ENCODE data around the gene PAK4. TPM values are rescaled to one million over a fixed set of nuclear protein-coding genes. Genes with fewer than 3 reads are reported as not detected.

Gene PAK4
- total RNA-seq, 2 experiments from 2014 or later: 14.6 to 18.4 TPM

DNA sequence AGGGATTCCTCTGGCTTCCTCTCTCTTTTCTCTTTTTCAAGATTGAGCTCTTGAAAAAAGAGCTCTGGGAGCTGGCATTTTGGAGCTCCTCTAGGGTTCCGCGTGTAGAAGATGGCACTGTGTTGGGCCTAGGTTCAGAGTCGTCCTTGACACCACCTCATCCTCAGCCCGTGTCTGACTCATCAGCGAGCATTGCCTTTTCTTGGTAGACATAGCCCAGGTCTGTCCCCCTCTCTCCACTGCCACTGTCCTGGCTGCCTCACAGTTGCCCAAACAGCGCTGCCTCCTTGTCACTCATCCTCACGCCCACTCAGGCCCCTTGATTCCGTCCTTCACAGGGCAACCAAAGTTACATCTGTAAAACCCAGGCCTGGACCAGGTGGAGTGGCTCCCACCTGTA, 24.6 kb downstream of the PAK4 start:
- CTCF ChIA-PET: interaction anchor here (1.1 kb wide), 1 partner anchor 26 kb away, joined by 3 read pairs; no protein-coding TSS in a partner anchor
- Mint-ChIP-seq H3K27ac (no peak overlapping the region), H3K4me1 (peaks cover 6% of the 10 kb centered on the region), H3K27me3 (no peaks in the 10 kb centered on the region), H3K4me3 (no peak overlapping the region), H3K36me3 (no peaks in the 10 kb centered on the region), H3K9me3 (ENCODE audit: low read depth) (no peaks in the 10 kb centered on the region)
- no peak for DNase-seq
- no peak for ATAC-seq

DNA sequence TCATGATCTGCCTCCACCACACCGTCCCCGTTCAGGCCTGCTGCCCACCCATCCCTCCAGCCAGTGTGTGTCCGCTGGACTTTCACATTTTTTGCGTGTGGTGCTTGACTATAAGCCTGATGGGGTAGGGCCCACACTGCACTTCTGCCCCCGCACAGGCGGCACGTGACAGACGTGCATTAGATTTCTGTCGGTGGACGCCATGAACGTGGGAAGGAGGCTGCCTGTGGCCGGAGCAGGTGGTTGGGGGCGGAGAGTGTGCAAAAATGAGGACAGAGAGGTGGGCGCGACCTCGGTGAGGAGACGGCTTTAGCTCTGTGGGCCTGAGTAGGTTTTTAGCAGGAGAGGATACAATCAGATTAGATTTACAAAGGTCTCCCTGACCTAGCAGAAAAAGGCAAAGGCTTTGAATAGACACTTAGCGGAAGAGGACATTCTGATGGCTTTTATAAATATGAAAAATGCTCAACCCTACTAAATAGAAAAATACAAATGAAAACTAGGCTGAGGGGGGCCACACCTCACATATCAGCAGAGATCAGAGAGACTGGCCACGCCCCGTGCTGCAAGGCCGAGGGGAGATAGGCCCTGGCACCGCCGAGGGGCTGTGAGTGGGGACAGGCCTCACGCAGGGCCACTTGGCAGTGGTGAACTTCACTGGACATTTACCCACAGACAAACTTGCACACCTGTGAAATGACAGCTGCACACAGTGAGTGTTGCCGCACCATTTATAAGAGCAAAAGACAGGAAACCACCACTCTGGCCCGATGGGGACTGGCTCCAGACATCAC, 25.4 kb downstream of the PAK4 start:
- Mint-ChIP-seq H3K9me3 (ENCODE audit: low read depth) (no peaks in the 10 kb centered on the region), H3K27me3 (no peaks in the 10 kb centered on the region), H3K4me3 (no peak overlapping the region), H3K36me3 (no peaks in the 10 kb centered on the region), H3K4me1 (peaks cover 6% of the 10 kb centered on the region), H3K27ac (no peak overlapping the region)
- no peak for DNase-seq
- no peak for ATAC-seq
- CTCF ChIA-PET: no interaction called here

DNA sequence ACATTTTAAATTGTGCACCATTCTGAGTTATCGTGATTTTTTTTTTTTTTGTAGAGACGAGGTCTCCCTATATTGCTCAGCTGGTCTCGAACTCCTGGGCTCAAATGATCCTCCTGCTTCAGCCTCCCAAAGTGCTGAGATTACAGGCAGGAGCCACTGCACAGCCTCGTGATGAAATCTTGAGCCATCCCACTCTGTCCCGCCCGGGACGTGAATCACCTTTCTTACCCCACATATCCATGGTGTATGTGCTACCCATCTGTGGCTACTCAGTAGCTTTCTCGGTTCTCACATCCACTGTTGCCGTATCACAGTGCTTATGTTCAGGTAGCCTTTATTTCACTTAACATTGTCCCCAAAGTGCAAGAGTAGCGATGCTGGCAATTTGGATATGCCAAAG, 26.5 kb downstream of the PAK4 start:
- H3K27me3 Mint-ChIP-seq: no peaks in the 10 kb centered on the region
- no peaks in the 10 kb centered on the region for H3K36me3 Mint-ChIP-seq
- H3K4me3 Mint-ChIP-seq: no peak overlapping the region
- ATAC-seq: no peak
- CTCF ChIA-PET: interaction anchor here (1.5 kb wide), 1 partner anchor 29 kb away, joined by 3 read pairs; no protein-coding TSS in a partner anchor
- peaks cover 9% of the 10 kb centered on the region for H3K4me1 Mint-ChIP-seq
- no peak for DNase-seq
- H3K27ac Mint-ChIP-seq: no peak overlapping the region
- no peaks in the 10 kb centered on the region for H3K9me3 Mint-ChIP-seq (ENCODE audit: low read depth)

DNA sequence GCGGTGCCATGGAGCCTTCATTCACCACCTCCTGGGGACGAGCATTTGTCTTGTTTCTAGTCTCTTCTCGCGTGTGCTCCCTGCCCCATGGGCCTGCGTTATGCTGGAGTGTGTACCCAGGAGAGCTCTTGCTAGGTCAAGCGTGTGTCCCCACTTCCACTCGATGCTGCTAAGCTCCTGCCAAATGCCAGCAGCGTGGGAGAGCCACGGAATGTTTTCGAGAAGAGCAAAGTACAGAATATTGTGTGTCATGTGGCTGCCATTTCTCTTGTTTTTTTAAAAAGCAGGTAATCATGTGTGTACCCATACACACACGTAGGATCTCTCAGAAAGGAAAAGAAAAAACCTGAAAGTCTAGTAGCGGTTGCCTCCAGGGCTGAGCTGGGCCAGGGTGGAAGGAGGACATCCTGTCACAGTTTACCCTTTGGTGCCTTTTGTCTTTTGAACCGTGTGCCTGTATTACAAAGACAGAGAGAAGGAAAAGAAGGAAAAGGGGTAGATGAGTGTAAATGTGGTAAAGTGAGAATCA, 28.6 kb downstream of the PAK4 start:
- Mint-ChIP-seq H3K4me1 (peaks cover 12% of the 10 kb centered on the region), H3K27me3 (no peaks in the 10 kb centered on the region), H3K4me3 (no peak overlapping the region), H3K36me3 (no peaks in the 10 kb centered on the region), H3K27ac (no peak overlapping the region), H3K9me3 (ENCODE audit: low read depth) (no peaks in the 10 kb centered on the region)
- DNase-seq (no peak), ATAC-seq (no peak)
- CTCF ChIA-PET: no interaction called here

DNA sequence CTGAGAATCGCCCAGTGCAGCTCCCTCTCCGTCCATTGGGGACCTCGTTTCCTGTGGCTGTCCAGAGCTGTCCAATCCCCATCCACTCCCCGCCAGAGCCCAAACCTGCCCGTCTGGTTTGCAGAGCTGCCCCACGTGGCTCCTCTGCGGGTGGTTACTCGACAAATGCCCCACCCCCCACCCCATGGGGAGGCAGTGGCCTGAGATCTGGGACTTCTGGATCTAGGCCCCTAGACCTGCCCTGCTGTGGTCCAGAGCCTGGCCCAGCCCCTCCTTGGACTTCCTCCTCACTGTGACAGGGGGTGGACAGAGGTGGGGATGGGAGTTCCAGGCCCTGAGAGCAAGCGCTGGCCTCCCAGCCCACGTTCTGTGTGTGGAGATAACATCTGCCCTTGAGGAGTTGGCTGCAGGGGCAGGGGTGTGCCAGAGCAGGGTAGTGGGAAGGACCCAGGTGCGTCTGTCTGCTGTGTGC, 29.1 kb downstream of the PAK4 start:
- no peak overlapping the region for H3K27ac Mint-ChIP-seq

DNA sequence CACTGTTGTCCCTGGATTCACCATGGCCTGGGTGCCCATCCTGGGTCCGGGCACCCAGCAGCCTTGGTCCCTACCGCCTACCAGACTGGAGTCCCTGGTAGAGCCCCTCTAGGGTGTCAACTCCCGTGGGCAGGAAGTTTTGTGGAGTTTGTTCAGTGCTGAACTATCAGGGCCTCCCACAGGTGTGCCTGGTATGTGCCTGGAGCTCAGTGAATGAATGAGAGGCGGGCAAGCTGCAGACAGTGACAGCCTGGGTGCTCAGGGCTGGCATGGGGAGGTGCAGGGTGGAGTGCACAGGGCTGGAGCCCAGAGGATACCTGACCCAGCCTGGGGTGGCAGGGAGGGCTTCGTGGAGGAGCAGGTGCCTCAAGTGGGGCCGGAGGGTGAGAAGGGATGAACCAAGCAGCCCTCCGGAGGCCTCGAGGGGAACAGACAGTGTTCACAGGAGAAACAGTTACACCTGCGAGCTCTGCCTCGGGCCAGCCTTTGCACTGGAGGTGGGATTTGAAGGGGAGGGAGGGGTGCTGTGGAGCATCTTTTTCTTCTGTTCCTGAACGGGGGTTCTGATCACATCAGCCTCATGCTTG, 29.6 kb downstream of the PAK4 start:
- DNase-seq: no peak
- H3K27ac Mint-ChIP-seq: no peak overlapping the region
- no peaks in the 10 kb centered on the region for H3K27me3 Mint-ChIP-seq
- ATAC-seq: no peak
- H3K4me1 Mint-ChIP-seq: peaks cover 12% of the 10 kb centered on the region
- H3K9me3 Mint-ChIP-seq (ENCODE audit: low read depth): no peaks in the 10 kb centered on the region
- CTCF ChIA-PET: no interaction called here
- no peak overlapping the region for H3K4me3 Mint-ChIP-seq
- no peaks in the 10 kb centered on the region for H3K36me3 Mint-ChIP-seq

More for the DNA sequence above, 29.1 kb downstream of the PAK4 start:
- DNase-seq (no peak), ATAC-seq (no peak)
- Mint-ChIP-seq H3K27me3 (no peaks in the 10 kb centered on the region), H3K4me1 (peaks cover 12% of the 10 kb centered on the region), H3K9me3 (ENCODE audit: low read depth) (no peaks in the 10 kb centered on the region), H3K36me3 (no peaks in the 10 kb centered on the region), H3K4me3 (no peak overlapping the region)
- CTCF ChIA-PET: no interaction called here

DNA sequence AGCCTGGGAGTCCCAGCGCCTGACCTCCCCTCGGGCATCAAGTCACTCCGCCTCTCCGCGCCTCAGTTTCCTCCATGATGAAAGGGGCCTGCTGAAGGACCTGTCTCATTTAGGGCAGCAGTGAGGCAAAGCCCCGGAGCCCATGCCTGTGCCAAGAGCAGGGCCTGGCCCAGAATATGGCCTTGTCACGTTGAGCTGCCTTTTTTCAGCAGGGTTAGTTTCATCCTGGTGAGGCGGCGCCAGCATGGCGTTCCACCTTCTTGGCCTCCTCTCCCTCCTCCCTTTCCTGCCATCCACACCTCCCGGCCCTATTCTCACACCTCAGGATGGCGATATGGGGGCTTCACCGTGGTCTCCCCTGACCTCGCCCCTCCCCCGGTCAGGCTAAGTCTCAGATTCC, 30.2 kb downstream of the PAK4 start:
- CTCF ChIA-PET: no interaction called here
- DNase-seq (no peak), ATAC-seq (no peak)
- Mint-ChIP-seq H3K4me1 (peaks cover 16% of the 10 kb centered on the region), H3K4me3 (no peak overlapping the region), H3K9me3 (ENCODE audit: low read depth) (no peaks in the 10 kb centered on the region), H3K36me3 (no peaks in the 10 kb centered on the region), H3K27me3 (no peaks in the 10 kb centered on the region), H3K27ac (no peak overlapping the region)

DNA sequence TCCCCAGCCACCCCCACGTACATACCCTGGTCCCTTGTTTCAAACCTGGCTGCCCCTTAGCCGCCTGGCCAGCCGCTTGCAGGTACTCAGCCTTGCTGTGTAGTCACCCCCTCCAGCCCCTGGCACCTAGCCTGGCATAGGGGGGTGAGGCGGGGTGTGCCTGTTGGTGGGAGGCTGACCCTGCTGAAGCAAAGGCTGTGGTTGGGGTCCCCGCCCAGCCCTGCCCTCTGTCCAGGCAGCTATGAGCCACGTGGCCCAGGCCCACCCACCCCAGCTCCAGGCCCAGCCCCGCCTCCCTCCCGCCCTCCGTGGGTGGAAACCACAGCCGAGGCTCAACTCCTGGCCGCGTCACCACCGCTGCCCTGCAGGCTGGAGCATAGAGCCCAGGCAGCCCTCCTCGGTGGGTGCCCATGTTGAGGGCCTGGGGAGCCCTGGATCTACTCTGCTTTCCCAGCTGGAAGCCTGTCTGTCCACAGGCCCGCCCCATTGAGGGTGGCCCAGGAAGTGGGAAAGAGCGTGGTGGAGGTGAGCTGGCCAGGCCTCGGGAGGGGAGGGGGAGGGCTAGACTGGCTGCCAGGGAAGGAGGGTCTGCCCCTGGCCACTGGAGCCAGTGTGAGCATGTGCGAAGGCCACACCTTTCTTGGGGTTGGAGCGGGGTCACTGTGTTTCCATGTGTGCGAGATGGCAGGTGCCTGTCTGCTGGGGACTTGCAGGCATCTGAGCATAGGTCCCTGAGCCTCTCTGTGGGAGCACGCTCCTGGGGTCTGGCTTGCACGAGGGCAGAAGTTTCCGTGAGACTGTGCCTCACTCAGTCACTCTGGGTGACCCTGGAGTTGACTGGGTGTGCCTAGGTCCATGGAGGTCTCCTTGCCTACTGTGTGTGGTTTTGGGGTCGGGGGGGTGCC, 31.0 kb downstream of the PAK4 start:
- no peak overlapping the region for H3K4me3 Mint-ChIP-seq
- H3K27ac Mint-ChIP-seq: no peak overlapping the region
- no peak for DNase-seq
- CTCF ChIA-PET: no interaction called here
- no peaks in the 10 kb centered on the region for H3K36me3 Mint-ChIP-seq
- peaks cover 16% of the 10 kb centered on the region for H3K4me1 Mint-ChIP-seq
- no peak for ATAC-seq
- H3K9me3 Mint-ChIP-seq (ENCODE audit: low read depth): no peaks in the 10 kb centered on the region
- no peaks in the 10 kb centered on the region for H3K27me3 Mint-ChIP-seq

DNA sequence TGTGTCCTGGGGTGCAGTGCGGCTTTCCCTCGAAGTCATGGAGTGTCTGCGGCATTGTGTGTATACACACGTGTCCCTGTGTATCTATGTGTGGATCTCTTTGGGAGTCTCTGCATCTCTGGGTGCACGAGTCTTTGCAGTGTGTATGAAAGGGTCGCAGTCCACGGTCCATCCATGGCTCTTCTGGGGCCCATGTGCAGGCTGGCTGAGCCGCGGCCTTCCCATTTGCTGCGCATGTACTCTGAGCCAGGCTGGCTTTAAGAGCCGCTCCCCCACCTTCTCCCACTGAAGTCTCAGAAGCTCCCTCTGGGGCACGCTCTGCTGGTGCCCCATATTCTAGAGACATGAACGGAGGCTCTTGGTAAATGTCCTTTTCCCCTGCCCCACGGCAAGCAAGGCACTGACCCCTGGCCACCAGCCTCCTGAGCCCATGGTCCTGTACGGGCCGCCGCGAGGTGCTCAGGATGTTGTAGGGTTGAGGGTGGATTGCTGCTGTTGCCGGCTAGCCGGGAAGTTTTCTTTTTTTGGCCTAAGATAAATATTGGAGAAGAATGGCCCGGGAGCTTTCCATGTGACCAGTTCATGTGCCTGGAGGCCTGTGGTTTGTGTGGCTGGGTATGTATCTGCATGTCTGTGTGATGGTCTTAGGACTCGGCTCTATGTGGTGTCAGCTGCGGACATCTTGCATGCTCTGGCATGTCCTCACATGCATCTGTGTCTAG, 31.9 kb downstream of the PAK4 start:
- DNase-seq (no peak), ATAC-seq (no peak)
- no peak overlapping the region for H3K4me3 Mint-ChIP-seq
- no peaks in the 10 kb centered on the region for H3K9me3 Mint-ChIP-seq (ENCODE audit: low read depth)
- H3K4me1 Mint-ChIP-seq: peaks cover 16% of the 10 kb centered on the region
- H3K27ac Mint-ChIP-seq: no peak overlapping the region
- CTCF ChIA-PET: no interaction called here
- H3K27me3 Mint-ChIP-seq: no peaks in the 10 kb centered on the region
- H3K36me3 Mint-ChIP-seq: no peaks in the 10 kb centered on the region

DNA sequence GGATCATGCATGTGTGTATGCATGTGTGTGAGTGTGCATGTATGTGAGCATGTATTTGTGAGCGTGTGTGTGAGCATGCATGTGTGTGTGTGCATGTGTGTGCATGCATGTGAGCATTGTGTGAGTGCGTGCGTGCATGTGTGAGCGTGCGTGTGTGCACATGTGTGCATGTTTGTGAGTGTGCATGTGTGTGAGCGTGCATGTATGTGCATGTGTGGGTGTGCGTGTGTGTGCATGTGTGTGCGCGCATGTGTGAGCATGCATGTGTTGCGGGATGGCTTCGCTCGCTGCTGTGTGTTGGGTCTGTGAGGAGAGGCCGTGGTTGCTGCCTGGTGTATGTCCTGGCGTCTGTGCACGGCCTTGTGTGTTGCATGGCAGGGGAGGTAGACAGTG, 32.4 kb downstream of the PAK4 start:
- H3K27ac Mint-ChIP-seq: no peak overlapping the region
- H3K4me3 Mint-ChIP-seq: no peak overlapping the region
- H3K4me1 Mint-ChIP-seq: peaks cover 21% of the 10 kb centered on the region
- DNase-seq (no peak), ATAC-seq (no peak)
- no peaks in the 10 kb centered on the region for H3K9me3 Mint-ChIP-seq (ENCODE audit: low read depth)
- H3K36me3 Mint-ChIP-seq: no peaks in the 10 kb centered on the region
- CTCF ChIA-PET: no interaction called here
- H3K27me3 Mint-ChIP-seq: no peaks in the 10 kb centered on the region

DNA sequence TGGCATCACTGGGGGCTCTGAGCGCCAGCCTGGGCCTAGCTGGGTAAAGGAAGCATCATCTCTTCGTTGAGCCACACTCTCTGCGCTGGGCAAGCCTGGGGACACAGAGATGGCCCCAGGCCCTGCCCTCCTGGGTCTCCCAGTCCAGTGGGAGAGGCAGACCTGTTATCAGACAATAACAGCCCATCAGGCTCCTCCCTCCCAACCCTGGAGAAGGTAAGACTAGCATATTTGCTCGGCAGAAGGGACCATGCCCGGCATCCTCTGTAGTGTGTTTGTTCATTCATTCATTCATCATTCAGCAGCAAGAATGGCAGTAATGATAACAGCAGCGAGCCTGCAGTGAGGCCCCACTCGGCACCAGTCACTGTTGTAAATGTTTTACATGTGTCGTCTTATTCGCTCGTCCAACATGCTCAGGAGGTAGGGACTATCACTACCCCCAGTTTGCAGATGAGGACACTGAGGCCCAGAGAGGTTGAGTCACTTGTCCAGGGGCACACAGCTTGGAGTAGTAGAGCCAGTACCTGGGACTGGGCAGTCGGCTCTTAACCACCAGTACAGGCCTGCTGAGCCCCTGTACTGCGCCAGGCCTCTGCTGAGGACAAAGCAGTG, 33.2 kb downstream of the PAK4 start:
- CTCF ChIA-PET: no interaction called here
- H3K4me1 Mint-ChIP-seq: peaks cover 21% of the 10 kb centered on the region
- no peak overlapping the region for H3K27ac Mint-ChIP-seq

DNA sequence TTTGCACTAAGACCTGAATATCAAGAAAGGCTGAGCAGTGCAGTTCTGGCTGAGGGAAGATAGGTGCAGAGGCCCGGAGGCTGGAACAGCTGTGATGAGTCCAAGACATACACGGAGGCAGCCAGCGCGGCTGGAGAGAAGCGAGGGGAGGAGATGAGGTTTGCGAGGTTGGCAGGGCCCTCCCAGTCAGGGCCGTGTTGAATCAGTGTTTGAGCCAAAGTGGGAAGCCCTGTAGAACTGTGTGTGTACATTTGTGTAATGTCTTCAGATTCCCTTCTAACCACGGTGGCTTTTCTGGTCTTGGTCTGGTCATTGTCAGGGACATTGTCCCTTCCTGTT, 34.9 kb downstream of the PAK4 start:
- ATAC-seq (peak; percentile 16), DNase-seq (no peak)
- Mint-ChIP-seq H3K4me1 (peaks cover 17% of the 10 kb centered on the region), H3K9me3 (ENCODE audit: low read depth) (no peaks in the 10 kb centered on the region), H3K27ac (no peak overlapping the region), H3K36me3 (no peaks in the 10 kb centered on the region), H3K4me3 (no peak overlapping the region), H3K27me3 (no peaks in the 10 kb centered on the region)
- CTCF ChIA-PET: no interaction called here

More for the DNA sequence above, 33.2 kb downstream of the PAK4 start:
- no peaks in the 10 kb centered on the region for H3K36me3 Mint-ChIP-seq
- H3K9me3 Mint-ChIP-seq (ENCODE audit: low read depth): no peaks in the 10 kb centered on the region
- ATAC-seq: no peak
- no peak overlapping the region for H3K4me3 Mint-ChIP-seq
- no peak for DNase-seq
- H3K27me3 Mint-ChIP-seq: no peaks in the 10 kb centered on the region

Data from activated CD8-positive, alpha-beta memory T cell treated with anti-CD3 and anti-CD28 coated beads, Interleukin-2, amount 10 ng/mL, durations not matched to agents 7 days and 5 days (primary cell).